Stimulated activated naive CD4-positive, alpha-beta T cell (primary cell): Measurements from ENCODE around the gene FANCI.

Experiments
- DNase-seq, 6 experiments: peaks; one replicate each; lab custom pipeline; 2025; lab: John Stamatoyannopoulos, UW

FANCI gene

DNA sequence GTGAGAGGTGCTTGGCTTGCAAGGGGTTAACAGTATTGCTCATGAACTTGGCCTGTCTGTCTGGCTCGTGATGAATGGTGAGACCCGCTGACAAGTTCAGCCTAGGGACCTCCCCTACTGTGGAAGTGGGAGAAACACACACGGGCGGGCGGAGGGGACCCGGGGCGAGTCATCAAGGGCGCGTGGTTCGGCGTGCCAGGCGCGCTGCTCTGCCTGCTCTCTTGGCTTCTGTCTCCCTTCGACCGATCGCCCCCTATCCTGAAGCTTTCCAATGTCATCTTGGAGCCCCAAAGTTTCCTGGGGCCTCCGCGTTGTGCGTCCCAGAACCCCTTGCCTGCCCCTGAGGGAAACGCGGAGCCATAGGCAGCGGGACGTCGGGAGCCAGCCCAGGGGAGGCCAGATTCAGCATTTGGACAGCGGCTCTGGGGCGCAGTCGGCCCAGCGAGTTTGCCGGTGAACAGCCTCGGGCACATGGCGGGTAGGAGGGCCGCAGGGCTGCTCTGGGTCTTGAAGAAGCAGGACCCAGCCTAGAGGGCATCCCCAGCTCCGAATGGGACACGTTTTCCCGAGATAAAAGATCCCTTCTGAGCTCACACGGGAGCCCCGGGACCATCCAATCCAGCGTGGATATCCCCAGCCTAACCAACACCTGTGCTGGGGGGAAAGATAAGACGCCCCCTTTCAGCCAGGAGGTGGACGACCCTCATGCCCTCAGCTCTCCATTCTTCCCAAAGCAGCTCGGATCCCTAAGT is 117.8 kb downstream of the FANCI start:
- peak; percentile 2 to 57 (median 36) for DNase-seq

DNA sequence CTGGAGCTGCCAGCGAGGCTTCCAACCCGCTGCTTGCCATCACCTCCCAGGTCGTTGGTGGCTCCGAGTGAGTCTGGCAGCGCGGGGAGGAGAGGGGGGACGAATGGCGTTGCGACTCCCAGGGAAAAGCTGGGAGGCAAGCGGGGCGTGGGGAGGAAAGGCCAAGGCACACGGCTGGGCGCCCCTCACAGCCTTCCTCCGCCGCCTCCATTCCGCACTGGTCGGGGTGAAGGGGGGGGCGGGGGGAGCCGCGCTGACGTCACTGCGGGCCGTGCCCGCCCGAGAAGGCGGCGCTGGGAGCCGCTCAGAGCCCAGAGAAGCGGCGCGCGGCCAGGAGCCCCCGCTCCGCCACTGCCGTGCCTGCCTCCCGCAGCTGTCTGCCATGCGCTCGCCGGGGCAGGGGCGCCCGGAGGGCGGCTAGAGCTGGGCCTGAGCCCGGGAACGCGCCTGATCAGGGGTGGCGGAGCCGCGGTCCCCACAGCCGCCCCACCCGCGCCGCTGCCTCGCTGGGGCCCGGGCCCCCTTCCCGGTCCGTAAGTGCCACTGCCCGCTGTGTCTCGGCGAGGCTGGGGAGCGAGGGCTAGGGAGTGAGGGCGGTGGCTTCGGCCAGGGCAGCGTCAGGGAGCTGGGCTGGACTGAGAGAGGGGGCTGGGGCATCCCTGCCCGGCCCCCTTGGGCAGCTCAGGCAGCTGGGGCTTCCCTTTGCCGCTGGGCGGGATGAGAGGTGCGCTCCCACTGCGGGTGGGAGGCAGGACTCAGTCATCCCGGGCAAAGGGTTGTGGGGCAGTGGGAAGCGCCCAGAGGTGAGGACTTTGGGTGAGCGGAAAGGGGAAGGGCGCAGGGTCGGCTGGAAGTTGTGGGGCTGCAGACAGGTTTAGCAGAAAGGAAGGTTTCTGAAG is 118.7 kb downstream of the FANCI start:
- no peak for DNase-seq

DNA sequence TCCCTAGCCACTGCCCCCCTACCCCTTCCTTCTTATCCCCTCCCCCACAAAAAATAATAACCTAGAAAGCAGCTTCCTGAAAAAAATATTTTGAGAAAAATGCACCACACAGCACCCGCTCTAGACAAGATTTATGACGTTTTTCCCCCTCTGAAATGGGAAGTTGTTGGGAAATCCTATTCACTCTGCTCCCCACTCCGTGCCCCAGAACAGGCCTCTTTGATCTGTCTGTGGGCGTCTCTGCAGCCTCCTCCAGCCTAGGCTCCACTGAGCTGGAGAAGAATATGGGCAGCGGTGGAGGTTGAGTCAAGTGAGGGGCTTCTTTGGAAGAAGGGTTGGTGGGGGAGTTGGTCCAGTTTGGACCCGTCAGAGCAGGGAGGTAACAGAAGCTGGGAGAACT is 119.4 kb downstream of the FANCI start:
- DNase-seq = no peak

DNA sequence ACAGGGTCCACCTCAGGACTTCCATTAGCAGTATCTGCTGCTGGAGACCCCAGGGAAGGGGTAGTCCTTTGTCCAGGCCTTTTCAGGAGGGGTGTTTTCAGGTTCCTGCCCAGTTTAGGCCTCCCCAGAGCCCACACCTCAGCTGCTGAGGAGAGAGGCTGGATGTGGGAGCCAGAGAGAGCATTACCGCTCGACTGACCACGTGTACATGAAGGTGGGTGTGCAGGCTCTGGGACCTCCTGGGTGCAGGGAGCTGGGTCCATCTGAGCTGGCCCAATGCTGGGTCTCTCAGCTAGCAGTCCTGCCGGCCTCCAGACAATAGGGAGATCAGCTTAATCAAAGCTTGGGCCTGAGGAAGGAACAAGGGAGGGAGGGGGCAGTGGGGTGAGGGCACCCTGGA is 120.0 kb downstream of the FANCI start:
- no peak for DNase-seq

DNA sequence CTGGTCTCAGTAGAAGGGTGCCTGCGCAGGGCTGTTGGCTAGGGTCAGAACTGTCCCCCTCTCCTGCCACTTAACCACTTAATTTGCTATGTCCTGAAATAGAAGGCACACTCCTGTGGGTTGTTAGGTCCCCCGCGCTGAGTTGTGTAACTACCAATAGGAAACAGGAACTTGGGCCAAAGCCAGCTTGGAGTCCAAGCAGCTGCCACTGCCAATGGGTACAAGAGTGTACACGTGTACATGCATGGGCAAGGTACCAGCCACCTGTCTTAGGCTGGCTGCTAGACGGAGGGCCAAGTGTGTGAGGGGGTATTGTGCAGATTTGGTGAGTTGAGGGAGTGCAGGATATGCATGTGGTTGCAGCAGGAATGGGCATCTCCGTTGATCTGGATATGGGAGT is 120.6 kb downstream of the FANCI start:
- no peak for DNase-seq

DNA sequence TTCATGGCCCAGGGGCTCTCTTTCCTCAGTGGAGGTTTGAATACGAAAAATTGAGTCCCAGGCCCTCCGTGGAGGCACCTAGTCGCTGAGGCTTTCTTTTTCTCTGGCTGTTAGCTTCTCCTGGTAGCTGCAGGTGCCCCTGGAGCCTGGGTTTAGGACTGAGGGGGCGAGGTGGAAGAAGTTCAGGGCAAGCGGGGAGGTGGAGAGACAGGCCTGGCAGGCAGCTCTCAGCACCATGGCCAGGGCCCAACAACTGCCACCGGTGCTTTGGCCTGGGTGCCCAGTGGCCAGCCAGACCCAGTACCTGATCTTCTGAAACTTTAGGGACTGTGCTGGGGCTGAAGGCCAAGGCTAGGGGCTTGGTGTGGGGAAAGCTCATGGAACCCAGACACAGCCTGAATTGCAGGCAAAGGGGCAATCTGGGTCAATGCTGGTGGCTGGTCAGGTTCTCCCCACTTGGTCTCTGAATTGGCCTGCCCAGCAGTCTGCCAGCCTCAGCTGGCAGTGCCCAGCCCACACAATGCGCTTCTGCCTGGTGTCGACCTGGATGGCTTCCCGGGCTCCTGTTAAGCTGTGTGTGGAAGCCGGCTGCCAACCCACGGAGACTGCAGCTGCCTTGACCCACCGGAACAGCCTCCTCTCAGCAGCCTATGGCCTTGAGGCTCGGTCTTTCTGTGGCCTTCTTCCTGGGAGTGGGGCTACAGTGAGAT is 121.1 kb downstream of the FANCI start:
- DNase-seq = no peak

DNA sequence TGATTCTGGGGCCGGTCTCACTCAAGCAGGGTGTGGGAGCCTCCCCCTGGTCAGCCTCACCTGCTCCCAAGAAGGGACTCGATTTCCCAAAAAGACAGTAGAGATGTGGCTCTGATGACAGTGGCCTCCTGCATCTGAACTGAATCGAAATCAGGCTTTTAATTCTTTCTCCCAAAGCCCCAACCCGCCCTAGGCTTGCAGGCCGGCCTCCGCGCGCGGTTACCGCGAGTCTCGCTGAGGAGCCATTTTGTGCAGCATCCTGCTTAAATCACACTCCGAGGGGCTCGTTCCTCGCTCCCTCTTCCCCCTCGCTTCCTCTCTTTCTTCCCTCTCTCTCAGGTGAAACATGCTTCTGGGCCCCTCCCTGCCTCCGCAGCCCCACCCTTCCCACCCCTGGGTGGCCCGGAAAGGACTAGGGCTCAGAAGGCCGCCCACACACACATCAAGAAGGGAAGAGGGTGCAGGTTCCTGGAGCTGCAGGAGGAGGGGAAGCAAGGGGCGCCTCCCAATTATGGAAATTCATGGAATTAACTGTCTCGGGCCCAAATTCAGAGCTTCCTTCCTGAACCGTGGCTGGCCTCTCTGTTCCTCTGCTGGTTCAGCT is 121.8 kb downstream of the FANCI start:
- DNase-seq = no peak
